Brain microvascular endothelial cell (primary cell): ENCODE results near the gene UACA.
"Not testable (repeated sequence)": the region's sequence is repeated elsewhere in the genome, so short reads cannot be mapped to it uniquely, and the experiment has no call there.

ENCODE experiments used
- DNase-seq: peaks from one replicate; pipeline ENCODE4 v3.0.0-alpha.2; 2020
- H3K27ac ChIP-seq: fragments of 250-450 bp; sonication (Bioruptor Pico); 2 replicates; pipeline ENCODE4 v1.5.1; 2020; ENCODE audit warnings: mild to moderate bottlenecking, moderate library complexity
- H3K27me3 ChIP-seq: fragments of 250-450 bp; sonication (Bioruptor Pico); replicated peaks from 2 replicates; pipeline ENCODE4 v1.5.1; 2020; ENCODE audit warnings: mild to moderate bottlenecking
- H3K36me3 ChIP-seq: fragments of 250-450 bp; sonication (Bioruptor Pico); replicated peaks from 2 replicates; pipeline ENCODE4 v1.5.1; 2020; ENCODE audit warnings: mild to moderate bottlenecking
- H3K4me3 ChIP-seq: 2 replicates; pipeline ENCODE4 v1.5.1; 2011; ENCODE audit warnings: low read depth, mild to moderate bottlenecking, control low read depth, low read length, moderate library complexity
- CTCF ChIP-seq: IDR thresholded peaks from 2 replicates; pipeline ENCODE4 v1.5.1; 2011; ENCODE audit warnings: low read depth, mild to moderate bottlenecking, moderate library complexity, low read length, control low read depth, inconsistent platforms; ENCODE audit errors: missing control alignments
- in situ Hi-C: cut with HindIII; loops from 2 replicates; pipeline ENCODE4 v1.10.0; 2017; ENCODE audit warnings: low sequenced_read_pairs, low pct_ligation_motif_present

The UACA gene

GRCh38 chr15:70669966-70670658 is 93.2 kb downstream of the UACA start:
- Histone ChIP-seq H3K27me3 (no peaks in the 10 kb centered on the region), H3K27ac (no peak overlapping the region), H3K36me3 (peaks cover 74% of the 10 kb centered on the region), H3K4me3 (no peak overlapping the region)
- TF ChIP-seq CTCF = no peak
- DNase-seq = no peak
- in situ Hi-C loops = no loop called here

- in situ Hi-C loops = no loop called here
- Histone ChIP-seq H3K4me3 (no peak overlapping the region), H3K27me3 (no peaks in the 10 kb centered on the region), H3K27ac (no peak overlapping the region), H3K36me3 (peaks cover 76% of the 10 kb centered on the region)
- no peak for DNase-seq
- TF ChIP-seq CTCF = no peak
Measured at GRCh38 chr15:70669006-70669602, 94.3 kb downstream of the UACA start.

- in situ Hi-C loops = no loop called here
- Histone ChIP-seq H3K36me3 (peaks cover 82% of the 10 kb centered on the region), H3K4me3 (no peak overlapping the region), H3K27ac (no peak overlapping the region), H3K27me3 (no peaks in the 10 kb centered on the region)
- DNase-seq = no peak
- TF ChIP-seq CTCF = no peak
Measured at GRCh38 chr15:70665599-70665998, 97.8 kb downstream of the UACA start.

- no peak for DNase-seq
- Histone ChIP-seq H3K4me3 (no peak overlapping the region), H3K27ac (no peak overlapping the region), H3K27me3 (no peaks in the 10 kb centered on the region), H3K36me3 (peaks cover 85% of the 10 kb centered on the region)
- no peak for TF ChIP-seq CTCF
- in situ Hi-C loops = no loop called here
Measured at GRCh38 chr15:70664494-70664893, 98.9 kb downstream of the UACA start.

- H3K36me3 ChIP-seq = peaks cover 76% of the 10 kb centered on the region
- in situ Hi-C loops = not testable (repeated sequence)
Measured at GRCh38 chr15:70663069-70663468, 100.3 kb downstream of the UACA start.

GRCh38 chr15:70659662-70660061 is 103.7 kb downstream of the UACA start:
- Histone ChIP-seq H3K27ac (no peak overlapping the region), H3K4me3 (no peak overlapping the region), H3K27me3 (no peaks in the 10 kb centered on the region), H3K36me3 (peaks cover 63% of the 10 kb centered on the region)
- DNase-seq = no peak
- TF ChIP-seq CTCF = no peak
- in situ Hi-C loops = no loop called here

More at GRCh38 chr15:70663069-70663468, 100.3 kb downstream of the UACA start:
- DNase-seq, H3K27ac ChIP-seq, H3K27me3 ChIP-seq, H3K4me3 ChIP-seq: not testable (repeated sequence)
